Kidney epithelial cell (primary cell): ENCODE results near the gene SLC25A29. TPM values are rescaled to one million over a fixed set of nuclear protein-coding genes. Genes with fewer than 3 reads are reported as not detected.
"Not testable (repeated sequence)": the region's sequence is repeated elsewhere in the genome, so short reads cannot be mapped to it uniquely, and the experiment has no call there.

Experiments
- DNase-seq: peaks from one replicate; pipeline ENCODE4 v3.0.0-alpha.2; 2010; ENCODE audit warnings: low read depth
- H3K27me3 ChIP-seq: 2 replicates; pipeline ENCODE4 v1.6.0; 2011; ENCODE audit warnings: low read length; ENCODE audit not compliant: control insufficient read depth, insufficient read depth
- H3K36me3 ChIP-seq: 2 replicates; pipeline ENCODE4 v1.5.1; 2011; ENCODE audit warnings: low read length; ENCODE audit not compliant: control insufficient read depth, insufficient read depth
- H3K4me3 ChIP-seq: 2 replicates; pipeline ENCODE4 v1.5.1; 2011; ENCODE audit warnings: low read depth, mild to moderate bottlenecking, control low read depth, low read length
- CTCF ChIP-seq: IDR thresholded peaks from 2 replicates; pipeline ENCODE4 v1.5.1; 2011; ENCODE audit warnings: mild to moderate bottlenecking, moderate library complexity, low read length, control low read depth, inconsistent platforms; ENCODE audit not compliant: insufficient read depth, poor library complexity, severe bottlenecking
- total RNA-seq: library from RNA; depleted of rRNA; stranded (reverse); fragments of >200 nt; gene quantifications from 2 replicates; pipeline ENCODE4 v1.2.3, GENCODE V29; 2015

SLC25A29 gene
- total RNA-seq, 1 donor from 2014 or later, result 93.7 TPM

DNA sequence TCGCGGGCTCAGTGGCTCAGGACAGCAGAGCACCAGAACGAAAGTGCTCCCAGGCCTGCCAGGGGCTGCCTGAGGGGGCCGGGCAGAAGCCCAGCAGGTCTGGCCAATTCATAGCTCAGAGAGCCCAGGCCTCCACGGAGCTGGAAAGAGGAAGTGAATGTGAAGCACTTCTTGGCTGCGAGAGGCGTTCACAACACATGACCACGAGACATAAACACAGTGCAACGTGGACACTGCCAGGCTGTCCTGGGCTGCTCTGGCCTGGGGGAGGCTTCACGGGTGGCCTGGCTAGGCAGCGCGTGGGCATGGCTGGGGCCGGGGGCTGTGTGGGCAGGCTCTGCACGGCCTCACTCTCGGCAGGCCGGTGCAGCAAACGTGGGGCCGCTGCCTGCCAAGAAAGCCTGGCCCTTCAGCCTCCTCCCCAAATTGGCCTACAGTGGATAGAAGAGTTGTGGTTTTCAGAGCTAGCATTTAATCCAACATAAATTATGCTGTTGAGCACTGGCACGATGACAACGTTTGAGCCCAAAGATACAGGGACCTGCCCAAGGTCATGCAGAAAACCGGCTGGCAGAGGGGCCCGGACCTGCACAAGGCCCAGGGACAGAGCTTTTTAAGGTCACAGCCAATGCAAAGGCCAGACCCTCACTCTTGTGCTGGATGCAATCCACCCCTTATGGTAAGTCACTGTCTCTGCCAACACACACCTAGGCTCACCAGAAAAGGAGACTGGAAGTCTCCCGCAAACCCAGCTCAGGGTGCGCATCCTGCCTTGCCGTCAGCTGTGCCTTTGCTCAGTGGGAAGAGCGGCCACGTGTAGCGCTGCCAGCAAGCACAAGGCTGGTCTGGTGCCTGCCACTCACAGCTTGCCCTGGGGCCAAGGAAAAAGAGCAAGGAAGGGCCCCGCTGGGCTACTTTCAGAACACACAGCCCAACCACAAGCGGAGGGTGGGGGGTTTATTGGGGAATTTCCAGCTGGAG is 8.6 kb downstream of the SLC25A29 start:
- no peak overlapping the region for H3K4me3 ChIP-seq
- no peaks in the 10 kb centered on the region for H3K27me3 ChIP-seq
- no peaks in the 10 kb centered on the region for H3K36me3 ChIP-seq
- DNase-seq, result no peak
- no peak for TF ChIP-seq CTCF

DNA sequence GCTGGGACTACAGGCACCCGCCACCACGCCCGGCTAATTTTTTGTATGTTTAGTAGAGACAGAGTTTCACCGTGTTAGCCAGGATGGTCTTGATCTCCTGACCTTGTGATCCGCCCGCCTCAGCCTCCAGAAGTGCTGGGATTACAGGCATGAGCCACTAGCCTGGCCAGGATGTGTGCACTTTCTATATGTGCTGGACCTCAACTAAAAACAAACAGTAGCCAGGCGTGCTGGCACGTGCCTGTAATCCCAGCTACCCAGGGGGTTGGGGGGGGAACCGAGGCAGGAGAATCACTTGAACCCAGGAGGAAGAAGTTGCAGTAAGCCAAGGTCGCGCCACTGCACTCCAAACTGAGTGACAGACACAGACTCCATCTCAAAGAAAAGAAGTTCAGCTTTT is 9.5 kb downstream of the SLC25A29 start:
- not testable (repeated sequence) for H3K27me3 ChIP-seq, H3K36me3 ChIP-seq, H3K4me3 ChIP-seq, DNase-seq

DNA sequence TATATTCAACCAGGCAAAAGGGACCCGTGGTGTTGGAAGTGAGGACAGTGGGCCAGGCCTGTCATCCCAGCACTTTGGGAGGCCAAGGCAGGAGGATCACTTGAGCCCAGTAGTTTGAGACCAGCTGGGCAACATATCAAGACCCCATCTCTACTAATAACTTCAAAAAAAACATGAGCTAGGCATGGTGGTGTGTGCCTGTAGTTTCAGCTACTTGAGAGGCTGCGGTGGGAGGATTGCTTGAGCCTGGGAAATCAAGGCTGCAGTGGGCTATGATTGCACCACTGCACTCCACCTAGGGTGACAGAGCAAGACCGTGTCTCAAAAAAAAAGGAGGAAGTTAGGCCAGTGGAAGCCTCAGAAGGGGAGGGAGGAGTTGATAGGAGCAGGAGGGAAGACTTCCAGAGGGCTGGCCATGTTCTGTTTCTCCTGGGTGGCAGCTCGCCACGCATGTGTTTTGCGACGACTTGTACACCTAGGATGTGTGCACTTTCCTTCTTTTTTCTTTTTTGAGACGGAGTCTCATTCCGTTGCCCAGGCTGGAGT is 10.1 kb downstream of the SLC25A29 start:
- no peaks in the 10 kb centered on the region for H3K27me3 ChIP-seq
- no peak for DNase-seq
- TF ChIP-seq CTCF, result no peak
- peaks cover 3% of the 10 kb centered on the region for H3K36me3 ChIP-seq
- no peak overlapping the region for H3K4me3 ChIP-seq

DNA sequence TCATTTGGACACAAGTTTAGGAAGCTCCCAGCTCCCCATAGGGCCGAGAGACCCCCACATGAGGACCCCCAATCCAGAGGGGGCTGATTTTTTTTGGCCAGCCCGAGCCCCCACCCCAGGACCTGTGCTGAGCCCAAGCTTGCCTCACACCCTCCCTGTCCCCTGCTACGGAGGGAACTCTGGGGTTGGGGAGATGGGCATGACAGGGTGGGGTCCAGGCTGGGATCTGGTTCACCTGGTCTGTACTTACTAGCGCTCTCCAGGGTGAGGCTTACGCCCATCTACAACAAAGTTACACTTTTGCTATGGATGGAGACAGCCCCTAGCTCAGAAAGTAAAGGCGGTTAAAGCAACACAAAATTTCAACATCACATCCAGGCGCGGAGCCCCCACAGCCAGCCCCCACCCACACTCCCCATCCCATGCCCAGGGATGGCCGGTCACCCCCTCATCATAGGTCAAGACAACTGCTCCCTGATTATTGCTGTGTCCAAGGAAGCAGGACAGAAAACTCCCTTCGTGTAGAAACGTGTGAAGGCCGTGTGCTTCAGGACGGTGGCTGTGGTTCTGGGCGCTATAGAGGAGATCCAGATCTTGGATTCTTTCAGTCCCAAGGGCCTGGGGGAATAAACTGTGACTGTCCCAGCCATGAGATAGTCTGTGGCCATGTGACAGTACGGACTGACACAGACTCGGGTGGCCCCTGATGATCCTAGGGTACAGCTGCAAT is 10.7 kb downstream of the SLC25A29 start:
- no peaks in the 10 kb centered on the region for H3K27me3 ChIP-seq
- DNase-seq, result no peak
- H3K4me3 ChIP-seq, result no peak overlapping the region
- H3K36me3 ChIP-seq, result peaks cover 4% of the 10 kb centered on the region
- TF ChIP-seq CTCF, result no peak

DNA sequence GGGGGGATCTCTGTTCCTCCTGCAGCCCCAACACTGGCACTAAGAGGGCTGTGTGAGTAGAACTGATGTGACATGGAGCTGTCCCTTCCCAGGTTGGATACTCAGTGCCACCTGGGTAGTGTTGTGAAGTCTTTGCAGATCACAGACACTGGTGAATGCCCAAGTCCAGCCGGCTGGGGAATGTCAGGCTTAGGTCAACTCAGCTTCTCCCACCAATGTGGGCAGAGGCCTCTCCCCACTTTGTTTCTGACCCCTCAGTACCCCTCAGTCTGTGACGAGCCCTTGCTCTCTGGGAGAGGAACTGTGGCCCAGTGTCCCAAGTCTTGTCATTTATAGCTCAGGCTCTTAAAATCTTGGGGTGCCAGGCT is 11.3 kb downstream of the SLC25A29 start:
- Histone ChIP-seq H3K36me3 (peaks cover 4% of the 10 kb centered on the region), H3K4me3 (no peak overlapping the region), H3K27me3 (no peaks in the 10 kb centered on the region)
- no peak for TF ChIP-seq CTCF
- DNase-seq, result no peak
